Nephron progenitor cell (in vitro differentiated cells): Measurements from ENCODE around the gene FRMD4A.
"Not testable (repeated sequence)": the region's sequence is repeated elsewhere in the genome, so short reads cannot be mapped to it uniquely, and the experiment has no call there.

Experiments
- DNase-seq: peaks from one replicate; pipeline ENCODE4 v3.0.0; 2021
- H3K27ac Mint-ChIP-seq: 2 replicates; pipeline ENCODE4 v1.8.0; 2021; ENCODE audit warnings: mild to moderate bottlenecking, moderate library complexity, mixed read lengths
- H3K27me3 Mint-ChIP-seq: 2 replicates; pipeline ENCODE4 v1.8.0; 2021; ENCODE audit warnings: mild to moderate bottlenecking, low read depth, mixed read lengths; ENCODE audit not compliant: poor library complexity
- H3K36me3 Mint-ChIP-seq: 2 replicates; pipeline ENCODE4 v1.8.0; 2021; ENCODE audit warnings: low read depth, mixed read lengths
- H3K4me1 Mint-ChIP-seq: 2 replicates; pipeline ENCODE4 v1.8.0; 2021; ENCODE audit warnings: mixed read lengths
- H3K4me3 Mint-ChIP-seq: 2 replicates; pipeline ENCODE4 v1.8.0; 2021; ENCODE audit warnings: mild to moderate bottlenecking, moderate library complexity, mixed read lengths
- H3K9me3 Mint-ChIP-seq: 2 replicates; pipeline ENCODE4 v1.8.0; 2021; ENCODE audit warnings: mild to moderate bottlenecking, moderate library complexity, mixed read lengths
- TF ChIP-seq, protein P1 (sequence below): fragments of 200-600 bp; sonication (generic); IDR thresholded peaks from 2 replicates; pipeline ENCODE4 v1.5.0; 2021; ENCODE audit warnings: antibody characterized with exemption

Gene FRMD4A

DNA sequence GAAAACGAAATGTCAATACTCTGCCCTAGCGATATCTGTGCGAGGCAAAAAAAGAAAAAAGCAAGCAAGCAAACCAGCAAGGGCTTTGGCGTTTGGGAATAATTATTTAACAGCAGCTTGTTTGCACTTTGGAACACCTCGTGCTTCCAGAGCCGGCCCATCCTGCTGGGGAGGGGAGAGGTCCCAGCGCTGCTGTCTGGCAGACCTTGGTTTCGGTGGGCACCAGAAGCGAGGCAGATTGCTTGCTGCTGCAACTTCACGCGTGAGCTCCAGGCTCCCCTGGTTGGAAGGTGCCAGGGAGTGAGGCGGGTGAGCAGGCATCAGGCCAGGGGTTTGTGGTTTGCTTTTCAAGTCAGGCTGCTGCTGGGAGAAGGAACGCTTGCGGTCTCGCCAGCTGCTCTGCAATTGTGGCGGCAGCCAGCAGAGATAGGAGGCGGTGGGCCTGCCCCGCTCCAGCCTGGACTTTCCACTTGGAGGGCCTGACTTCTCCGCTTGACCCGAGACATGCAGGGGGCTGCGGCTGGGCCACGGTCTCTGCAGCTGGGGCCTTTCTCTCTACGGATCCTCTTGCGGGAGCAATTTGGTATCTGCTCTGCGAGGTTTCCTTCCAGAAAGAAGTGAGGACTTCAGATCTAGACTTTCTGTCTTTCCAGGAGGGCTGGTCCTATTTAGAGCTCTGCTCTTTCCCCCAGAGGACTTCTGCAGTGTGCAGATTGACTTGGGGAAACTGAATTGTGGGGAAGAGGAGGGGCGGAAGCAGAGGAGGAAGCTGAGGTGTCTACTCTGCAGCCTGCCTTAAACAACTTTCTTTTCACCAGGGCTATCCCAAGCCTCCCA is 612.6 kb downstream of the FRMD4A start:
- TF ChIP-seq, protein P1, sequence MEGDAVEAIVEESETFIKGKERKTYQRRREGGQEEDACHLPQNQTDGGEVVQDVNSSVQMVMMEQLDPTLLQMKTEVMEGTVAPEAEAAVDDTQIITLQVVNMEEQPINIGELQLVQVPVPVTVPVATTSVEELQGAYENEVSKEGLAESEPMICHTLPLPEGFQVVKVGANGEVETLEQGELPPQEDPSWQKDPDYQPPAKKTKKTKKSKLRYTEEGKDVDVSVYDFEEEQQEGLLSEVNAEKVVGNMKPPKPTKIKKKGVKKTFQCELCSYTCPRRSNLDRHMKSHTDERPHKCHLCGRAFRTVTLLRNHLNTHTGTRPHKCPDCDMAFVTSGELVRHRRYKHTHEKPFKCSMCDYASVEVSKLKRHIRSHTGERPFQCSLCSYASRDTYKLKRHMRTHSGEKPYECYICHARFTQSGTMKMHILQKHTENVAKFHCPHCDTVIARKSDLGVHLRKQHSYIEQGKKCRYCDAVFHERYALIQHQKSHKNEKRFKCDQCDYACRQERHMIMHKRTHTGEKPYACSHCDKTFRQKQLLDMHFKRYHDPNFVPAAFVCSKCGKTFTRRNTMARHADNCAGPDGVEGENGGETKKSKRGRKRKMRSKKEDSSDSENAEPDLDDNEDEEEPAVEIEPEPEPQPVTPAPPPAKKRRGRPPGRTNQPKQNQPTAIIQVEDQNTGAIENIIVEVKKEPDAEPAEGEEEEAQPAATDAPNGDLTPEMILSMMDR = no peak
- Mint-ChIP-seq H3K36me3 (peaks cover 22% of the 10 kb centered on the region), H3K27ac (peak overlapping the region; percentile 98), H3K27me3 (no peaks in the 10 kb centered on the region), H3K4me3 (no peak overlapping the region), H3K9me3 (no peaks in the 10 kb centered on the region), H3K4me1 (peaks cover 68% of the 10 kb centered on the region)
- DNase-seq = no peak

DNA sequence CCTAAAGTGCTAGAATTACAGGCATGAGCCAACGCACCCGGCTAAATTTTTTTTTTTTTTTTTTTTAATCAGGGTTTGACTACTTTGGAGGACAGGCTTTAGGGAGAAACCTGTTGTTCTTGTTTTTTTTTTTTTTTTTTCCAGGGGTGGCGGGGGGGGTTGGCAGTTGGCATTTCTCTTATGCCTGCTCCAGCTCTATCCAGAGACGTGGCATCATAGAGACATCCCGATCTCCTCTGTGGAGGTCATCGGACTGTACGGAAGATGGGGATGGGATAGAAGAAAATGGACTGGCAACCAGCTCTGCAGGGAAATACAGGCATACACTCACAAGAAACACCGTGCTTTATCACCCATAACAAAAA is 613.2 kb downstream of the FRMD4A start:
- Mint-ChIP-seq H3K36me3 (peaks cover 21% of the 10 kb centered on the region), H3K27ac (peak overlapping the region; percentile 98), H3K4me3 (no peak overlapping the region), H3K9me3 (no peaks in the 10 kb centered on the region), H3K27me3 (no peaks in the 10 kb centered on the region), H3K4me1 (peaks cover 74% of the 10 kb centered on the region)
- no peak for DNase-seq
- TF ChIP-seq, protein P1 = no peak

DNA sequence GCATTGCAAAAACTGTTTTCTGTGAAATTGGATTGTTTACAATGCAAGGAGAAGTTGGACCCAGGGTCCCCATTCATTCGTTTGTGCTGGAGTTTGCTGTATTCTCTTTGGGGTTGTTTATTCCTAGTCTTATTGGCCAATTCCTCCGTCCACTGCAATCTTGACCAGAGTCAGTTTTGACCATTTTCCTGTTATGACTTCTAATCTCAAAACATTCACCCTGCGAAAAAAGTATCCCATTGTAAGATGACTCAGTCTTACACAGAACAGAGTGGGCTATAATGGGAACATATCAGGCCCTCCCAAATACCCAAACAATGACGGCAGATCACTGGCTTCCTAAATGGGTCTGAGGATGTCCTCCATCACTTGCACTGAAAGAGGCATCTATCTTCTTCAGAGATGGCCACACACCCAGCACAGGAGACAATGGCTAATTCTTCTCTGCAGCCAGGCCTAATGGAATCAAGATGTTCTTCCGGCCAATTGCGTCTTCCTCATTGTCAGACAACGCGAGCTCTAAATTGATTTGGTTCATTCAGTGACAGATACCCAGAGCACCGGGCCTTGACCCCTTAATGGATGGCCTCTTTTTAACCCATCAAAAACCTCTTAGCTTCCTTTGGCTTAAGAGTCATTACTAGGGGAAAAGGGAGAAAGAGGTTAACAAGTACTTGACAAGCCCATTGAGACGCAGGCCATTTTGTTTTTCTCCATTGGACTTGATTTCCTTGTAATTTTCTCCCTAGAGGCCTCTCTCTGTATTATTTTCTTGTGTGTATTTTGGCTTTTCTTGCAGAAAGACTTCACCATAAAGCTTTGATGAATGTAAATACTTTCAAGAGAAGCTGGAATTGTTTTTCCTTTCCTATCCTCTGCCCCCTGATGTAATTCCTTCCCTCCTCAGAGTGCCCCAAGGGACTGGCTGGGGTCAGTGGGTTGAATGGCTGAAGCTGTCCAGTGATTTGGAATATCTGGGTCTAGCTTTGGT is 614.3 kb downstream of the FRMD4A start:
- peak overlapping the region; percentile 86 for H3K27ac Mint-ChIP-seq
- DNase-seq = no peak
- H3K9me3 Mint-ChIP-seq = no peaks in the 10 kb centered on the region
- H3K4me3 Mint-ChIP-seq = no peak overlapping the region
- TF ChIP-seq, protein P1 = no peak
- H3K36me3 Mint-ChIP-seq = peaks cover 20% of the 10 kb centered on the region
- peaks cover 79% of the 10 kb centered on the region for H3K4me1 Mint-ChIP-seq
- H3K27me3 Mint-ChIP-seq = no peaks in the 10 kb centered on the region

DNA sequence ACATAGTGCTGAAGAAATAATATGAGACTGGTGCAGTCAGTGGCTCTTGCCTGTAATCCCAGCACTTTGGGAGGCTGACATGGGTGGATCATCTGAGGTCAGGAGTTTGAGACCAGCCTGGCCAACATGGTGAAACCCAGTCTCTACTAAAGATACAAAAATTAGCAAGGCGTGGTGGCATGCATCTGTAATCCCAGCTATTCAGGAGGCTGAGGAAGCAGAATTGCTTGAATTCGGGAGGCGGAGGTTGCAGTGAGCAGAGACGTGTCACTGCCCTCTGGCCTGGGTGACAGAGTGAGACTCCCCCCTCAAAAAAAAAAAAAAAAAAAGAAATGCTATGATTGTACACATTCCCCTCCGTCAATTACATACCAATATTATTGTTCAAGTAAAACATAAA is 615.1 kb downstream of the FRMD4A start:
- H3K4me1 Mint-ChIP-seq = peaks cover 86% of the 10 kb centered on the region
- H3K36me3 Mint-ChIP-seq = peaks cover 16% of the 10 kb centered on the region
- H3K27me3 Mint-ChIP-seq, DNase-seq, H3K9me3 Mint-ChIP-seq, H3K4me3 Mint-ChIP-seq: not testable (repeated sequence)
- peak overlapping the region; percentile 86 for H3K27ac Mint-ChIP-seq

DNA sequence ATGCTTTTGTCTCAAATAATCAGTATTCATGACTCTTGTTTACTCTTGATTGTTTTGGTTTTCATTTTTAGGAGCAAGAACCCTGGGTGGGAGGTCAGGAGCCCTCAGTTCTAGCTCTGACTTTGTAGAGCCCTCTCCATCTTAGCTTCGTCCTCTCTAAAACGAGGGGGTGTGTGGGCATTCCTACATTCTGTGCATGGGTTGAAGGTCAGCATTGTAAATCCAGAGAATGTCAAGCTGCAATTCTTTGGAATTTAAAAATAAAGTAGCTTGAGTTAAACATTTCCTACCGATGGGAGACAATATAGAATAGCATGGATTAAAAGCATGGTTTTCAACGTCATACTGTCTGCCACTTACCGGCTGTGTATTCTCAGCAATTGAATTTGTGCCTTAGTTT is 615.6 kb downstream of the FRMD4A start:
- Mint-ChIP-seq H3K4me3 (peak overlapping the region; percentile 26), H3K9me3 (no peaks in the 10 kb centered on the region), H3K27me3 (no peaks in the 10 kb centered on the region), H3K36me3 (peaks cover 11% of the 10 kb centered on the region), H3K4me1 (peaks cover 86% of the 10 kb centered on the region), H3K27ac (peak overlapping the region; percentile 80)
- DNase-seq = no peak
- TF ChIP-seq, protein P1 = no peak
